ENCODE data around the gene HUNK.
"Not testable (repeated sequence)": the region's sequence is repeated elsewhere in the genome, so short reads cannot be mapped to it uniquely, and the experiment has no call there.

The HUNK gene

GRCh38 chr21:31870472-31871193 lies 2.2 kb upstream of the HUNK start:
- no peak for DNase-seq (ENCODE audit: low spot score)

- not testable (repeated sequence) for DNase-seq (ENCODE audit: low spot score)
Measured at GRCh38 chr21:31871371-31871770, 1.4 kb upstream of the HUNK start.

- no peak for DNase-seq (ENCODE audit: low spot score)
Measured at GRCh38 chr21:31872072-31872451, 758 bp upstream of the HUNK start.

- no peak for DNase-seq (ENCODE audit: low spot score)
Measured at GRCh38 chr21:31873275-31873695, 465 bp downstream of the HUNK start.

GRCh38 chr21:31873696-31874599 lies 1.1 kb downstream of the HUNK start:
- DNase-seq (ENCODE audit: low spot score), result no peak

GRCh38 chr21:31874812-31875212 lies 2.0 kb downstream of the HUNK start:
- DNase-seq (ENCODE audit: low spot score), result no peak

GRCh38 chr21:31875496-31876015 lies 2.7 kb downstream of the HUNK start:
- DNase-seq (ENCODE audit: low spot score), result no peak

GRCh38 chr21:31877463-31877957 lies 4.7 kb downstream of the HUNK start:
- no peak for DNase-seq (ENCODE audit: low spot score)

GRCh38 chr21:31878831-31879230 lies 6.0 kb downstream of the HUNK start:
- DNase-seq (ENCODE audit: low spot score), result no peak

- no peak for DNase-seq (ENCODE audit: low spot score)
Measured at GRCh38 chr21:31879241-31879650, 6.4 kb downstream of the HUNK start.

- DNase-seq (ENCODE audit: low spot score), result no peak
Measured at GRCh38 chr21:31879911-31880310, 7.1 kb downstream of the HUNK start.

- DNase-seq (ENCODE audit: low spot score), result no peak
Measured at GRCh38 chr21:31880816-31881215, 8.0 kb downstream of the HUNK start.

GRCh38 chr21:31882711-31883110 lies 9.9 kb downstream of the HUNK start:
- DNase-seq (ENCODE audit: low spot score), result no peak

GRCh38 chr21:31885146-31885545 lies 12.3 kb downstream of the HUNK start:
- DNase-seq (ENCODE audit: low spot score), result no peak

GRCh38 chr21:31886915-31887314 lies 14.1 kb downstream of the HUNK start:
- no peak for DNase-seq (ENCODE audit: low spot score)

- no peak for DNase-seq (ENCODE audit: low spot score)
Measured at GRCh38 chr21:31887391-31887841, 14.6 kb downstream of the HUNK start.

- DNase-seq (ENCODE audit: low spot score), result no peak
Measured at GRCh38 chr21:31888936-31889371, 16.1 kb downstream of the HUNK start.

- DNase-seq (ENCODE audit: low spot score), result no peak
Measured at GRCh38 chr21:31889460-31889859, 16.6 kb downstream of the HUNK start.

- no peak for DNase-seq (ENCODE audit: low spot score)
Measured at GRCh38 chr21:31892686-31893085, 19.9 kb downstream of the HUNK start.

- DNase-seq (ENCODE audit: low spot score), result no peak
Measured at GRCh38 chr21:31893851-31894415, 21.1 kb downstream of the HUNK start.

- DNase-seq (ENCODE audit: low spot score), result no peak
Measured at GRCh38 chr21:31894457-31894856, 21.6 kb downstream of the HUNK start.

- DNase-seq (ENCODE audit: low spot score), result no peak
Measured at GRCh38 chr21:31895077-31895835, 22.4 kb downstream of the HUNK start.
